IPS-18c (cell line): ENCODE data around the gene NOC2L.
A peak's percentile ranks its signal among the peaks of the same experiment; 100 is the strongest.

ENCODE experiments used
- H3K4me3 ChIP-seq: 2 replicates; pipeline ENCODE4 v1.7.0; 2013; ENCODE audit warnings: low read depth, mild to moderate bottlenecking, low read length, moderate library complexity; ENCODE audit not compliant: insufficient read depth
- H3K9me3 ChIP-seq: one replicate; pipeline ENCODE4 v1.6.1; 2013; ENCODE audit warnings: mild to moderate bottlenecking, low read length, moderate library complexity; ENCODE audit not compliant: control insufficient read depth, insufficient read depth

NOC2L gene

DNA sequence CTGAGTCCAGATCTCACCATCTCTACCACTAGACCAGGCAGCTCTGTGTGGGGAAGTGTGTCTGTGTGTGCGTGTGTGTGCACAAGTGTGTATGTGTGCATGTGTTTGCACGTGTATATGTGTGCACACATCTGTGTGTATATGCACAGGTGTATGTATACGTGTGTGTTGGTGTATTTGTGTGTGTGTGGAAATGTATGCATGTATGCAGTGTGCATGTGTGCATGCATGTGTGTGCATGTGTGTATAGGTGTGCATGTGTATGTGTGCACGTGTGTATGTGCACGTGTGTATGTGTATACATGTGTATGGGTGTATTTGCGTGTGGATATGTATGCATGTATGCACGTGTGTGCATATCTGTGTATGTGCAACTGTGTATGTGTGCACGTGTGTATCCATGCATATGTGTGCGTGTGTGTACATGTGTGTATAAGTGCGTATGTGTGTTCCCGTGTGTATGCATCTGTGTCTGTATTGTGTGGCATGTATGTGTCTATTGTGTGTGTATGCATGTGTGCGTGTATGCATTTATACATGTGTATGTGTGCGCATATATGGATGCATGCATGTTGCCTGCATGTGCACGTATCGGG is 10.3 kb upstream of the NOC2L start:
- peaks cover 2% of the 10 kb centered on the region for H3K9me3 ChIP-seq

DNA sequence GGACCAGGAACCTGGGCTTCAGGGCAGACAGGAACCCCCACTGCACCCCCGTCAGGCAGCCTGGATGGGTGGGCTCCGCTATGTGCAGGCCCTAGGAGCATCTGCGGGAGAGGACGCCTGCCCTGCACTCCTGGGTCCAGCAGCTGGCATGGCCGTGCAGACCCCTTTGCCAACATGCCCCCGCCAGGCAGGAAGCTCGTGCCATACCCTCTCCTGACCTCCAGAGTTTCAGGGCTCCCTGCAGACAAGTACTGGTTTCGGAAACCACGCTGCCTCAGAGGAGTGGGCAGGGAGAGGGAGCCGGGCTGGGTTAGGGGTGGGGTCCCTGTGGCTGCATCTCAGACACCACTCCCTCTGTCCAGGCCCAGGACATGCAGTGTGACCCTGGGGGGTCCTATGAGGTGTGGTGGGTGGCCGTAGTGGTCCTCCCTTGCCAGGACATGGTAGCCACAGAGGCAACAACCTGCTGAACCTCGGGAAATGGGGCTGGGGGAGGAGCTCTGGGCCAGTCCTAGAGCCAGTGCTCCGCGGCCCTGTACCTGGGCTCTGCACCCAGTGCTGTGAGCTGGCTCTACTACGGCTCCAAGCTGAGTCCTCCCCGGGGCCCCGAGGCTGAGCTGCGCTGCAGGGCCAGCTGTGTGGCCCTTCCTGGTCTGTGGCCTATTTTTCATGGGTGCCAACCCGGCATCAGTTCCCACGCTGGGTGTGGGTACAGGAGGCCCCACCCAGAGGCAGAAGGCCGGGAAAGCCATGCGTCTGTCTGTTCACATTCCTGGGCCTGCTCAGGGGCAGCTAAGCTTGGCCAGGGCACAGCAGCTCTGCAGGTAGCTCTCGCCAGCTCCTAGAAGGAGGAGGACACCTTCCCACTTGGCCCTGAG is 8.6 kb upstream of the NOC2L start:
- Histone ChIP-seq H3K4me3 (no peak overlapping the region), H3K9me3 (peaks cover 2% of the 10 kb centered on the region)

More for the DNA sequence above, 10.3 kb upstream of the NOC2L start:
- no peak overlapping the region for H3K4me3 ChIP-seq

DNA sequence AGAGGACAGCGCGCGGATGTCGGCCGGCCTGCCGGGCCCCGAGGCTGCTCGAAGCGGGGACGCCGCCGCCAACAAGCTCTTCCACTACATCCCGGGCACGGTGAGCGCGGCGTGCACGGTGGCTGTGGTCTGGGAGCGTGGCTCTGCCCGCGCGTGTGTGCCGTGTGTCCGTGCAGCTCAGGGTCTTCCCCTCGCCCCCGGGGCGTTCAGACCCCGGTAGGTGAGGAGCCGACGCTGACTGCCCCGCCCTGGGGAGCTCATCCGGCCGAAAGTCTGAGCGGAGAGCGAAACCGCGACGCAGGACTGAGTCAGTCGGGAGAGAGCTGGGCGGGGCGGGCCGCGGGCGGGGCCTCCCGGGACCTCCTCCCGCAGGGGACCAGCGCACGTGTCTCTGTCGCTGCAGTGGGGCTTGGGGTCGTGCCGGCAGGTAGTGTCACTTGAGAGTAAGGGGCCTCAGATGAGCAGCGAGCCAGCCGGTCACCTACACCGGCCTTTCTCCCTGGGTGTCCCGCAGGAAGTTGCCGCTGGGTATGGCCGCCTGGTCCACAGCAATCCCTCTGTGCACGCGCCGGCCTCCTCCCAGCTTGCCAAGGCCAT is 7.7 kb upstream of the NOC2L start:
- H3K9me3 ChIP-seq = peaks cover 2% of the 10 kb centered on the region
- peak overlapping the region; percentile 59 for H3K4me3 ChIP-seq

DNA sequence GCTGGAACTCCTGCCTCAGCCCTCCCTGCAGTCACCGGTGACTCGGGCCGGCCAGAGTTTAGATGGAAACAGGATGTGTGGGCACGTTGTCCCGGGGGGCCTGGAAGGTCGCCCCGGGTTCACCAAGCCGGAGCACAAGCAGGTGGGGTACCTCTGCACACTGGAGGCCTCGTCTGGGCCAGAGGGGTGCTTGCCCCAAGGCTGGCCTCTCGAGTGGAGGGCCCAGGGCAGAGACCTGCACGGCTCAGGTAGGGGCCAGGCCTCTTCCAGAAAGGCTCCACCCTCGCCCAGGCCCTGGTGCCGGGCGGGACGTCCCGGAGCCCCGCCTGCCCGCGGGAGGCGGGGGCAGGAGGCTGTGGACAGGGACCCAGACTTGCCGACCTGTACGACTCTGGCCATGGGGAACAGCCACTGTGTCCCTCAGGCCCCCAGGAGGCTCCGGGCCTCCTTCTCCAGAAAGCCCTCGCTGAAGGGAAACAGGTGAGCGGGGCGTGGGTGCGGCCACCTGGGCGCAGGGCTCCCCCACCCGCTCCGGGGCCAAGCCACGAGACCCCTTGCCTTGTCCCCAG is 7.2 kb upstream of the NOC2L start, which contains the start of gene PLEKHN1:
PLEKHN1 (plus strand) TSS at position 348 of the 569 bp plus-strand sequence; CDS start at position 398, 50 bp downstream.
- Histone ChIP-seq H3K4me3 (peak within 1 kb of the TSS; percentile 59), H3K9me3 (peaks cover 2% of the 10 kb centered on the region)

DNA sequence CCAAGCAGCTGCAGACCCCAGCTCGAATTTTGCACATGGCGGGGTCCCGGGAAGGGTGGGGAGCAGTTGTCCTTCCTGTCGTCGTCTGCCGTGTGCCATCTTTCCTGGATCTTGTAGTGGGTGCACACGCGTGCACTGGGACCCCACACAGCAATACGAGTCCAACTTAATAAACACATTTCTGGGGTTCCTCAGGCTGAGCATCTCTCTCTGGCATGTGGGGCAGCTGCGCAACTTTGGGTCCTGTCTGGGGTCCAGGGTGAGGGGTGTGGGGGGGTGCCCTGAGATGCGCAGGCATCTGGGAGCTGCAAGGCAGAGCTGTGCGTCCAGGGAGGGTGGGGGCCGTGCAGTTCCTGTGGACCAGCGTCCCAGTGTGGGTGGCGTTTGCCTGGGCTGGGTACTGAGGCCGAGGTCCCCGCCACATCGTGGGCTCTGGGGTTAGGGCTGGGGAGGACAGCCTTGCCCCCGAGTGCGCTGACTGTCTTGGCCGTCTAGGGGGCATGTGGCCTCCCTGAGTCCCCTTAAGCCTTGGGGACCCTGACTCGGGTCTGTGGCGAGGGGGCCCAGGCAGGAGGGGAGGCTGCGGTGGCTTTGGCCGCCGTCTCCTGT is 6.6 kb upstream of the NOC2L start:
- no peak overlapping the region for H3K4me3 ChIP-seq
- H3K9me3 ChIP-seq = peaks cover 2% of the 10 kb centered on the region

DNA sequence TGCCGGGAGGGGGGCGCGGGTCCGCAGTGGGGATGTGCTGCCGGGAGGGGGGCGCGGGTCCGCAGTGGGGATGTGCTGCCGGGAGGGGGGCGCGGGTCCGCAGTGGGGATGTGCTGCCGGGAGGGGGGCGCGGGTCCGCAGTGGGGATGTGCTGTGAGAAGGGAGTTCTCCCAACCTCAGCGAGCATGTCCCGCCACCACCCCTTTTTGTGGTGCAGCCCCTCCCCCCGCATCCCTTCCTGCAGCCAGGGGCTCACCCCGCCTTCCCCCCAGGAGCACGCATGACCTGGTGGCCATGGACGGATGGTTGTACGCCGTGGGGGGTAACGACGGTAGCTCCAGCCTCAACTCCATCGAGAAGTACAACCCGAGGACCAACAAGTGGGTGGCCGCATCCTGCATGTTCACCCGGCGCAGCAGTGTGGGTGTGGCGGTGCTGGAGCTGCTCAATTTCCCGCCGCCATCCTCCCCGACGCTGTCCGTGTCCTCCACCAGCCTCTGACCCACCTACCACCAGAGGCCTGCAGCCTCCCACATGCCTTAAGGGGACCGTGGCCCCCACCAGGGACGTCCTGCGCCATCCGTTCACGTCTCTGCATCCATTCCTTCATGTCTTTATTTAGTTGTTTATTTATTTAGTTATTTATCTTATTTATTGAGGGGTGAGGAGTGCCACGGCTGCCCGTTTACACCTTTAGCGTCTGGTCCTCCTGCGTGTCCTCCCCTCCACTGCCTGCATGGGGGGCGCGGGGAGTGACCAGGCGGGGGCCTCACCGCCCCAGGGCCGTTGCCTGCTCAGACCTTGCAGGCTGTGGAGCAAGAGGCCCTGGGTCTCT is 5.9 kb upstream of the NOC2L start:
- Histone ChIP-seq H3K9me3 (peaks cover 2% of the 10 kb centered on the region), H3K4me3 (no peak overlapping the region)

DNA sequence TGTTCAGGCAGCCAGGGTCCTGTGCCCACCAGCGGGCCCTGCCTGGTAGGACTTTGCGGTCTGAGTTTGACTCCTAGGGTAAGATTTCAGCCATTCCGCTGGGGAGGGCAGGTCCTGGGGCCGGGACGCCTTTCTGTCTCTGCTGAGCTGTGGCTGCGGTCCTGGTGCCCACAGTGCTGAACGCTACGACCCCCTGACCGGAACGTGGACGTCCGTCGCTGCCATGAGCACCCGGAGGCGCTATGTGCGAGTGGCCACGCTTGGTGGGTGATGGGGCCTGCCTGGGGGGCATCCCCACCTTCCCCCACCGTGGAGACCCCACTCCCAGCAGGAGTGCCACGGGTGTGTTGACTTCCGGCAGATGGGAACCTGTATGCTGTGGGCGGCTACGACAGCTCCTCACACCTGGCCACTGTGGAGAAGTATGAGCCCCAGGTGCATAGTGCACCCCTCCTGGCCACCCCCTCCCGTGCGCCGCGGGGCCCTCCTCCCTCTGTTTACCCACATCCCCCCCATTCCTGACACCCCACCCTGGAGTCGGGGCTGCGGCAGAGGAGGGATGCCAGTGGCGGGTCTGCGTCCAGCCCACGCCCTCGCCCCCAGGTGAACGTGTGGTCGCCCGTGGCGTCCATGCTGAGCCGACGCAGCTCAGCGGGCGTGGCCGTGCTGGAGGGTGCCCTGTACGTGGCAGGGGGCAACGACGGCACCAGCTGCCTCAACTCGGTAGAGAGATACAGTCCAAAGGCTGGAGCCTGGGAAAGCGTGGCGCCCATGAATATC is 4.9 kb upstream of the NOC2L start:
- Histone ChIP-seq H3K9me3 (peaks cover 2% of the 10 kb centered on the region), H3K4me3 (no peak overlapping the region)

DNA sequence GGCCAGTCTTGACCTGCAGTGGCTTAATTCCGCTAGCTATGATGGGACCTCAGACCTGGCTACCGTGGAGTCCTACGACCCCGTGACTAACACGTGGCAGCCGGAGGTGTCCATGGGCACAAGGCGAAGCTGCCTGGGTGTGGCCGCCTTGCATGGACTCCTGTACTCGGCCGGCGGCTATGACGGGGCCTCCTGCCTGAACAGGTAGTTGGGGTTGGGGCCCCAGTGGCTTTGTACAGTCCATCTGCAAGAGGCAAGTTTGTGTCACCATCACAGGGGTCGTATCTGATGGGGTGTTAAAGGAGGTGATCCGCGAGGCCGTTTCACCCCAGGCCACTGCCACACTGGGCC is 4.2 kb upstream of the NOC2L start:
- H3K4me3 ChIP-seq = no peak overlapping the region
- peaks cover 2% of the 10 kb centered on the region for H3K9me3 ChIP-seq

DNA sequence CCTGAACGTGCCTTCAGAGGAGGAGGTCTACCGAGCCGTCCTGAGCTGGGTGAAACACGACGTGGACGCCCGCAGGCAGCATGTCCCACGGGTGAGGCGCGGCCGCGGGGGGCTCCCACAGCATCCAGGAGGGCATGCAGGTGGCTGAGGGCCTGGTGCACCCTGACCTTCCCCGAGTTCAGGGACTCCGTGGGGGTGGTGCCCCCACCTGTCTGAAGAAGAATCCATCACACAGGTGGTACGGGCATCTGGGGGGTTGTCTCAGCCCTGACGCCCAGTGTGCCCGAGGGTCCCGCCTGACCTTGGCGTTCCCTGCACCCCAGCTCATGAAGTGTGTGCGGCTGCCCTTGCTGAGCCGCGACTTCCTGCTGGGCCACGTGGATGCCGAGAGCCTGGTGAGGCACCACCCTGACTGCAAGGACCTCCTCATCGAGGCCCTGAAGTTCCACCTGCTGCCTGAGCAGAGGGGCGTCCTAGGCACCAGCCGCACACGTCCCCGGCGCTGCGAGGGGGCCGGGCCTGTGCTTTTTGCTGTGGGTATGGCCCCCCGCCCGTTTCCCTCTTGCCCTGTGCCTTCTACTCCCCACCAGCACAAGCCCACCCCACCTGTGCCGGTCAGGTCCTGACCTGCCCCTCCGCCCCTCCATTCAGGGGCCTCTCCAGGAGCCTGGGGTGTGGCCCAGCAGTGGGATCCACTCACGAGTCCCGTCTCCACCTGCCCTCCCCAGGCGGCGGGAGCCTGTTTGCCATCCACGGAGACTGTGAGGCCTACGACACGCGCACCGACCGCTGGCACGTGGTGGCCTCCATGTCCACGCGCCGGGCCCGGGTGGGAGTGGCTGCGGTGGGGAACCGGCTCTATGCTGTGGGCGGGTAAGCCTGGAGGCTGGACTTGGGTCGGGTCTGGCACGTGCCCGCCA is 3.6 kb upstream of the NOC2L start:
- H3K9me3 ChIP-seq = no peaks in the 10 kb centered on the region
- H3K4me3 ChIP-seq = no peak overlapping the region

DNA sequence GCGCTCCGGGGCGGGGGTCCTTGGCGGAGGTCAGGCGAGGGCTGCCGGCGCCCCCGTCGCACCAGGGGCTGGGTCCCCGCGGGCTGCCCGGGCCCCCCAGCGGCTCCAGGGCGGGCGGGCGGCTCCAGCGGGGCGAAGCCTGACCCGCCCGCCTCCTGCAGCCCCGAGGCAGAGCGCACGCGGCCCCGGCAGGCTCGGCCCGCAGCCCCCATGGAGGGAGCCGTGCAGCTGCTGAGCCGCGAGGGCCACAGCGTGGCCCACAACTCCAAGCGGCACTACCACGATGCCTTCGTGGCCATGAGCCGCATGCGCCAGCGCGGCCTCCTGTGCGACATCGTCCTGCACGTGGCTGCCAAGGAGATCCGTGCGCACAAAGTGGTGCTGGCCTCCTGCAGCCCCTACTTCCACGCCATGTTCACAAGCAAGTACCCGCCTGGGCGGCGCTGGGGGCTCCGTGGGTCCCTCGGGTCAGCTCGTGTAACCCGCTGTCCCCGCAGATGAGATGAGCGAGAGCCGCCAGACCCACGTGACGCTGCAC is 2.1 kb upstream of the NOC2L start:
- Histone ChIP-seq H3K4me3 (peak overlapping the region; percentile 59), H3K9me3 (no peaks in the 10 kb centered on the region)

DNA sequence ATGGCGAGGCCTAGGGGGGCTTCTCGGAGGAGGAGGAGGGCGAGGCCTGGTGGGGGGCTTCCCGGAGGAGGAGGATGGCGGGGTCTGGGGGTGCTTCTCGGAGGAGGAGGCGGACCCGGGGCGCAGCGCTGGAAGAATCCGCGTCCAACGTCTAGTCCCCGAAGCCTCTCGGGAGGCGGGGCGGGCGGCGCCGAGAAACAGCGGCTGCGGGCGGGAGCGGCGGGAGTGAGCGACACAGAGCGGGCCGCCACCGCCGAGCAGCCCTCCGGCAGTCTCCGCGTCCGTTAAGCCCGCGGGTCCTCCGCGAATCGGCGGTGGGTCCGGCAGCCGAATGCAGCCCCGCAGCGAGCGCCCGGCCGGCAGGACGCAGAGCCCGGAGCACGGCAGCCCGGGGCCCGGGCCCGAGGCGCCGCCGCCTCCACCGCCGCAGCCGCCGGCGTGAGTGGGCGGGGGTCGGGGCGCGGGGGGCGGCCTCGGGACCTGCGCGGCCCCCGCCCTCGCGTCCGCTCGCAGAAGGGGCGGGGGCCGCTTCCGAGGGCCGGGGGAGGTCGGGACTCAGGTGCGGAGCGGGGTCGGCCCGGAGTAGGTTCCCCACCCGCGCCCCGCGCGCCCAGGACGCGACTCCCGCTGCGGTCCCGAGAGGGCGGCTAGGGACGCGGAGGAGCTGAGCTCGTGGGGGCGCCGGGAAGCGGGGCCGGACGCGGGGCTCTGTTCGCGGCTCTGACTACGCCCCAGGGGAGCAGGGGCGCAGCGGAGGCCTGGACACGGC is 1.5 kb upstream of the NOC2L start, which contains the start of gene KLHL17:
KLHL17 (plus strand) TSS at position 222 of the 769 bp plus-strand sequence; CDS start at position 332, 110 bp downstream.
- no peaks in the 10 kb centered on the region for H3K9me3 ChIP-seq
- H3K4me3 ChIP-seq = peak within 1 kb of the TSS; percentile 59

DNA sequence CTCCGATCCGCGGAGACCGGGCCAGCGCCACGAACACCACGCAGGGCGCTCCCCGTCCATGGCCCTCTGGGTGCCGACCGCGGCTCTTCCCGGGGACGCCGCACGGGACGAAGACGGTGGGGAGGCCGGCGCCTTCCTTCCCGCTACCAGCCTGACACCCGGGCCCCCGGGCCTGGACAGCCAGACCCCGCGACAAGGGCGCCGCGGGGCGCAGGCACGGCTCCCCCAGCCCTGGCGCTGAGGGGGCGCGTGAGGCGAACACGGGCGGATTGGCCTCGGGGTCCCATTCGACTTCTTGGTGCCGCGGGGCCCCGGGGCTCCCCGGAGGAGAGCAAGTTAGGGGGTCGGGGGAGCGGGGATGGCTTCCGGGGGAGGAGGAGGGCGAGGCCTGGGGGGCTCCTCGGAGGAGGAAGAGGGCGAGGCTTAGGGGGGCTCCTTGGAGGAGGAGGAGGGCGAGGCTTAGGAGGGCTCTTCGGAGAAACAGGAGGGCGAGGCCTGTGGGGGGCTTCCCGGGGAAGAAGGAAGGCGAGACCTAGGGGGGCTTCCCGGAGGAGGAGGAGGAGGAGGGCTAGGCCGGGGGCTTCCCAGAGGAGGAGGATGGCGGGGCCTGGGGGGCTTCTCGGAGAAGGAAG is 791 bp upstream of the NOC2L start:
- H3K4me3 ChIP-seq = peak overlapping the region; percentile 59
- no peaks in the 10 kb centered on the region for H3K9me3 ChIP-seq

DNA sequence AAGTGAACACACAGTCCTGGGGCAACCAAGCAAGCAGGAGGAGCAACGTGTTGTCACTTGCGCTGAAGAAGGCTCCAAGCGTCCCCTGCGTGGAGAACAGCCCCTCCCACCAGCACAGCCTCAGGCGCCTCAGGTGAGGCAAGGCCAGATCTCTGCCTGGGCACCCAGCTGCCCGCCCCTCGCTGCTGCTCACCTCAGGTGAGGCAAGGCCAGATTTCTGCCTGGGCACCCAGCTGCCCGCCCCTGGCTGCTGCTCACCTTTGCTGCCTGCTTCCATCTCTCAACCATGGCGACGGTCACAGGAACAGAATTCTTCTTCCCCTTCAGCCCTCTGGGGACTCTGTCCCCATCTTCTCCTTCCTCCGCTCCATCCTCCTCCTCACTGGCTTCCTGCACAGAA is 2.4 kb downstream of the NOC2L start:
- Histone ChIP-seq H3K9me3 (no peaks in the 10 kb centered on the region), H3K4me3 (no peak overlapping the region)

DNA sequence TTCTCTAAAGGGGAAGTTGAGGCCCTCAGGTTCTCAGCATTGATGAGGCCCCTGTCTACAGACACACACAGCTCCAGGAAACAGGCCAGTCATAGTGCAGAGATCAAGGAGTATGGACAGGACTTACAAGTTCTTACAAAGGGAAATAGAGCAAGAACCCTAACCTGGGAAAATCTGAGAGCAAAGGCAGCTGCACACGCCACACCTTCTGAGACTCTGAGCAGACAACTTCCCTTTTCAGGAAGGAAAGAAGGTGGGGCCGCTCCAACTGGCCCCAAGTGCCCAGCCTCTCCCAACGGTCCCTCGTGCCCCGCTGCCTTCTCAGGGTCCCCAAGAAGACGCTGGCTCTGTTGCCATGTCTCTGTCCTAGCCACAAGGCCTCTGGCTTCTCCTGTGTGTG is 3.6 kb downstream of the NOC2L start:
- no peak overlapping the region for H3K4me3 ChIP-seq
- no peaks in the 10 kb centered on the region for H3K9me3 ChIP-seq
